K562 (cell line): ENCODE results near the gene CCDC78. TPM values are rescaled to one million over a fixed set of nuclear protein-coding genes. Genes with fewer than 3 reads are reported as not detected.
A peak's percentile ranks its signal among the peaks of the same experiment; 100 is the strongest.

ENCODE experiments used
- BRD4 ChIP-seq: fragments of 200-600 bp; sonication (generic); IDR thresholded peaks from 2 replicates; pipeline ENCODE4 v1.6.1; 2017; ENCODE audit warnings: inconsistent platforms
- CC2D1A ChIP-seq: fragments of 450-650 bp; IDR thresholded peaks from 2 replicates; pipeline ENCODE4 v1.6.1; 2017; ENCODE audit warnings: mild to moderate bottlenecking
- E2F4 ChIP-seq: sonication (generic); formaldehyde crosslinking; IDR thresholded peaks from 2 replicates; pipeline ENCODE4 v1.8.0; 2022; ENCODE audit warnings: mild to moderate bottlenecking, low read depth, missing genetic modification reagents
- E4F1 ChIP-seq: fragments of 250-450 bp; sonication (Bioruptor Pico); IDR thresholded peaks from 2 replicates; pipeline ENCODE4 v1.5.0; 2021; ENCODE audit warnings: mild to moderate bottlenecking, borderline replicate concordance
- FOXK1 ChIP-seq: sonication (generic); formaldehyde crosslinking; IDR thresholded peaks from 2 replicates; pipeline ENCODE4 v1.8.0; 2022; ENCODE audit warnings: missing genetic modification reagents, mild to moderate bottlenecking, borderline replicate concordance
- HNRNPUL1 ChIP-seq: fragments of 200-400 bp; formaldehyde crosslinking; IDR thresholded peaks from 2 replicates; pipeline ENCODE4 v1.6.1; 2017; ENCODE audit warnings: low read length
- LCOR ChIP-seq: sonication (generic); formaldehyde crosslinking; IDR thresholded peaks from 2 replicates; pipeline ENCODE4 v1.8.0; 2022; ENCODE audit warnings: mild to moderate bottlenecking, missing genetic modification reagents
- MBD2 ChIP-seq: sonication (generic); IDR thresholded peaks from 2 replicates; pipeline ENCODE4 v1.6.1; 2016; ENCODE audit warnings: low read depth, borderline replicate concordance
- NCOA1 ChIP-seq: fragments of 450-650 bp; IDR thresholded peaks from 2 replicates; pipeline ENCODE4 v1.6.1; 2016; ENCODE audit warnings: low read depth
- NCOR1 ChIP-seq: fragments of 450-650 bp; IDR thresholded peaks from 2 replicates; pipeline ENCODE4 v1.6.1; 2016; ENCODE audit warnings: mild to moderate bottlenecking, moderate library complexity
- NFXL1 ChIP-seq: fragments of 450-650 bp; formaldehyde crosslinking; IDR thresholded peaks from 2 replicates; pipeline ENCODE4 v1.4.0; 2021; ENCODE audit warnings: mild to moderate bottlenecking
- PHB2 ChIP-seq: fragments of 450-650 bp; IDR thresholded peaks from 2 replicates; pipeline ENCODE4 v1.6.1; 2017; ENCODE audit warnings: low read depth
- SMARCA5 ChIP-seq: fragments of 450-650 bp; IDR thresholded peaks from 2 replicates; pipeline ENCODE4 v1.6.1; 2016
- SREBF2 ChIP-seq: sonication (generic); formaldehyde crosslinking; IDR thresholded peaks from 2 replicates; pipeline ENCODE4 v1.4.0; 2020; ENCODE audit warnings: mild to moderate bottlenecking, missing genetic modification reagents
- TEAD4 ChIP-seq, 2 experiments: sonication (generic) in 1 of 2; formaldehyde crosslinking in 1 of 2; IDR thresholded peaks; 2 replicates each; pipeline versions ENCODE4 v1.6.1 to v1.8.0; 2012 to 2022; ENCODE audit warnings: borderline replicate concordance in 1 of 2, inconsistent platforms in 1 of 2, low read length in 1 of 2, mild to moderate bottlenecking in 1 of 2, missing genetic modification reagents in 1 of 2
- TOE1 ChIP-seq, 2 experiments: fragments of 450-650 bp in 1 of 2; sonication (generic) in 1 of 2; formaldehyde crosslinking in 1 of 2; IDR thresholded peaks; 2 replicates each; pipeline versions ENCODE4 v1.7.1 to v1.8.0; 2016 to 2022; ENCODE audit warnings: borderline replicate concordance in 2 of 2, mild to moderate bottlenecking in 2 of 2, antibody characterized with exemption in 1 of 2, inconsistent platforms in 1 of 2, low read depth in 1 of 2, missing genetic modification reagents in 1 of 2, moderate library complexity in 1 of 2
- ZFP91 ChIP-seq: sonication (generic); formaldehyde crosslinking; IDR thresholded peaks from 2 replicates; pipeline ENCODE4 v1.8.0; 2022; ENCODE audit warnings: mild to moderate bottlenecking, missing genetic modification reagents
- ZNF134 ChIP-seq: fragments of 250-450 bp; sonication (Bioruptor Pico); conservative IDR thresholded peaks from 2 replicates; pipeline ENCODE4 v1.4.0; 2020
- ZNF311 ChIP-seq: fragments of 250-450 bp; sonication (Bioruptor Pico); IDR thresholded peaks from 2 replicates; pipeline ENCODE4 v1.4.0; 2020; ENCODE audit warnings: mild to moderate bottlenecking, moderate library complexity
- ZNF445 ChIP-seq: fragments of 250-450 bp; sonication (Bioruptor Pico); IDR thresholded peaks from 2 replicates; pipeline ENCODE4 v1.4.0; 2020; ENCODE audit warnings: low read depth, mild to moderate bottlenecking, moderate library complexity
- polyA plus RNA-seq, 8 experiments: library from polyadenylated mRNA; depleted of rRNA in 4 of 8; stranded (reverse) in 5 of 8; unstranded in 3 of 8; fragments of >200 nt; fragmentation: Nextera tagmentation in 2 of 8; fragmentation: Illumina TruSeq in 1 of 8; extraction: Ambion mirVana in 2 of 8; extraction: Trizol in 1 of 8; gene quantifications; 2 replicates each; pipeline versions ENCODE4 v1.2.1 to v1.2.3, GENCODE V29; 2011 to 2014; ENCODE audit warnings: inconsistent platforms in 1 of 8, missing spikeins in 1 of 8
- total RNA-seq, 7 experiments: library from RNA; depleted of rRNA in 6 of 7; stranded (reverse); fragments of >200 nt in 6 of 7; fragmentation: Illumina TruSeq in 2 of 7; extraction: Trizol in 2 of 7; gene quantifications; 2 replicates each; pipeline versions ENCODE4 v1.2.1 to v1.2.3, GENCODE V29; 2011 to 2021; ENCODE audit warnings: low replicate concordance in 1 of 7
- TF ChIP-seq, protein P1 (sequence below): fragments of 450-650 bp; formaldehyde crosslinking; IDR thresholded peaks from 2 replicates; pipeline ENCODE4 v1.4.0; 2020; ENCODE audit warnings: mild to moderate bottlenecking, moderate library complexity

The CCDC78 gene
- total and polyA plus RNA-seq, 9 of the 15 experiments (the other 6 are each of a cell fraction or from before 2014, with no cell fraction given), result 0.24 to 17.7 (median 2.9) TPM

- no peak for TF ChIP-seq ZFP91 (CRISPR knock-in tag)
- no peak for TF ChIP-seq LCOR
- no peak for TF ChIP-seq NFXL1
- TF ChIP-seq TEAD4 (IDR thresholded peaks at IDR 0.05; ENCODE audit: low read length), result no peak
- TF ChIP-seq TEAD4 (CRISPR knock-in tag; IDR thresholded peaks at IDR 0.05; ENCODE audit: borderline replicate concordance), result no peak
- no peak for TF ChIP-seq SREBF2 (CRISPR knock-in tag)
- TF ChIP-seq NCOR1, result no peak
- no peak for TF ChIP-seq CC2D1A
- TF ChIP-seq MBD2, result no peak; the same call in 1 of the 2 replicates
- TF ChIP-seq NCOA1, result no peak
- 0 out of 2 replicates have a peak, but pooled peaks have one; percentile 25 for TF ChIP-seq SMARCA5
- TF ChIP-seq E2F4, result 0 out of 2 replicates have a peak, but pooled peaks have one; percentile 25
- TF ChIP-seq HNRNPUL1, result no peak
- no peak for TF ChIP-seq PHB2
- TF ChIP-seq ZNF445 (CRISPR knock-in tag), result no peak
- TF ChIP-seq FOXK1, result no peak
- TF ChIP-seq BRD4, result no peak
- no peak for TF ChIP-seq ZNF311 (CRISPR knock-in tag)
- no peak for TF ChIP-seq ZNF134 (CRISPR knock-in tag)
- no peak for TF ChIP-seq E4F1 (CRISPR knock-in tag)
- TF ChIP-seq, protein P1, sequence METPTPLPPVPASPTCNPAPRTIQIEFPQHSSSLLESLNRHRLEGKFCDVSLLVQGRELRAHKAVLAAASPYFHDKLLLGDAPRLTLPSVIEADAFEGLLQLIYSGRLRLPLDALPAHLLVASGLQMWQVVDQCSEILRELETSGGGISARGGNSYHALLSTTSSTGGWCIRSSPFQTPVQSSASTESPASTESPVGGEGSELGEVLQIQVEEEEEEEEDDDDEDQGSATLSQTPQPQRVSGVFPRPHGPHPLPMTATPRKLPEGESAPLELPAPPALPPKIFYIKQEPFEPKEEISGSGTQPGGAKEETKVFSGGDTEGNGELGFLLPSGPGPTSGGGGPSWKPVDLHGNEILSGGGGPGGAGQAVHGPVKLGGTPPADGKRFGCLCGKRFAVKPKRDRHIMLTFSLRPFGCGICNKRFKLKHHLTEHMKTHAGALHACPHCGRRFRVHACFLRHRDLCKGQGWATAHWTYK (CRISPR knock-in tag), result no peak
- peak; percentile 10; the same call in 1 of the 2 replicates for TF ChIP-seq TOE1 (IDR thresholded peaks at IDR 0.05; ENCODE audit: borderline replicate concordance)
- TF ChIP-seq TOE1 (CRISPR knock-in tag; IDR thresholded peaks at IDR 0.05; ENCODE audit: borderline replicate concordance, low read depth), result no peak
Measured at GRCh38 chr16:678858-679813, 47.1 kb downstream of the CCDC78 start (continued).
